ENCODE measurements around the gene CDK9.

DNA sequence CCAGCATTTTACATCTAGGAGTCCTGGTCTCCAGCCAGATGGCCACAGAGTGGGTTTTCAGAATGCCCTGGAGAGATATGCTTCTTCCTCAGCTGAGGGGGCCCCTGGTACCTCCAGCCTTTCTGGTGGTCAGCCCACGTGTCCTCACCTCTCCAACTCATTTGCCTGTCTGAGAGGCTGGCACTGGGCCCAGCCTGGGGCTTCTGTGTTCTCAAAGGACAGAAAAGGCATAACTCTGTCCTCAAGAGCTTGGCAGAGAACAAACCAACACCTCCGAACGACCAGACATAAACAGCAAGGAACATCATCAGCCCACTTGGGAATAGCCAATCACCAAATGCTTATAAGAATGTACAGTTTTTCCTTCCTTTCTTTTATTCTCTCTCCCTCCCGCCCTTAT is 51.5 kb downstream of the CDK9 start:
- no peak for TF ChIP-seq CTCF (IDR thresholded peaks at IDR 0.05; ENCODE audit: insufficient read depth, low read length, poor library complexity, severe bottlenecking)
- TF ChIP-seq EZH2phosphoT487 (conservative IDR thresholded peaks at IDR 0.05; ENCODE audit: low read length), result no peak

All from SU-DHL-6 (cell line).